BJ (cell line): ENCODE measurements around the gene NSFL1C. TPM values are rescaled to one million over a fixed set of nuclear protein-coding genes. Genes with fewer than 3 reads are reported as not detected.
A peak's percentile ranks its signal among the peaks of the same experiment; 100 is the strongest.

Source experiments
- CTCF ChIA-PET: fragments of 350-600 bp; formaldehyde crosslinking; extraction: SDS; loops from one replicate; lab custom pipeline; 2021; ENCODE audit warnings: antibody characterized with exemption, inconsistent platforms; lab: Yijun Ruan, JAX
- POLR2A ChIA-PET: fragments of 300-600 bp; sonication (Branson Sonifier 250); formaldehyde crosslinking; extraction: SDS; loops from one replicate; lab custom pipeline; 2021; ENCODE audit warnings: antibody characterized with exemption; lab: Charles Lee
- DNase-seq: peaks from one replicate; pipeline ENCODE4 v3.0.0-alpha.2; 2011; ENCODE audit warnings: low read depth
- H3K27me3 ChIP-seq: 2 replicates; pipeline ENCODE4 v1.6.0; 2011; ENCODE audit warnings: low read length; ENCODE audit not compliant: control insufficient read depth, insufficient read depth
- H3K36me3 ChIP-seq: 2 replicates; pipeline ENCODE4 v1.5.1; 2011; ENCODE audit warnings: low read length; ENCODE audit not compliant: control insufficient read depth, insufficient read depth
- H3K4me3 ChIP-seq: 2 replicates; pipeline ENCODE4 v1.5.1; 2011; ENCODE audit warnings: low read depth, mild to moderate bottlenecking, control low read depth, low read length
- CTCF ChIP-seq: IDR thresholded peaks from 2 replicates; pipeline ENCODE4 v1.5.1; 2011; ENCODE audit warnings: low read depth, mild to moderate bottlenecking, control low read depth, inconsistent platforms, low read length, moderate library complexity; ENCODE audit not compliant: insufficient read depth
- polyA plus RNA-seq: library from polyadenylated mRNA; depleted of rRNA; stranded (reverse); fragments of >200 nt; gene quantifications from 2 replicates; pipeline ENCODE4 v1.2.3, GENCODE V29; 2011

The NSFL1C gene
- polyA plus RNA-seq, 1 experiment: 27.7 TPM

GRCh38 chr20:1479831-1480595 lies 13.4 kb upstream of the NSFL1C start:
- H3K4me3 ChIP-seq: no peak overlapping the region
- no peaks in the 10 kb centered on the region for H3K27me3 ChIP-seq
- no peaks in the 10 kb centered on the region for H3K36me3 ChIP-seq
- CTCF ChIA-PET: interaction anchor here (1.2 to 2.6 kb wide), 2 partner anchors 12 to 24 kb away, joined by 3 to 14 read pairs; no protein-coding TSS in a partner anchor
- TF ChIP-seq CTCF: no peak
- no peak for DNase-seq
- POLR2A ChIA-PET: no interaction called here

- TF ChIP-seq CTCF: no peak
- H3K27me3 ChIP-seq: no peaks in the 10 kb centered on the region
- ChIA-PET CTCF (interaction anchor here (0.7 to 1.3 kb wide), 4 partner anchors 12 to 266 kb away, joined by 3 to 5 read pairs (median 4); partner anchors contain the start of gene NSFL1C), POLR2A (no interaction called here)
- H3K36me3 ChIP-seq: no peaks in the 10 kb centered on the region
- no peak overlapping the region for H3K4me3 ChIP-seq
- DNase-seq: peak; percentile 19
Measured at GRCh38 chr20:1478566-1478965, 11.9 kb upstream of the NSFL1C start.

GRCh38 chr20:1477896-1478490 lies 11.3 kb upstream of the NSFL1C start:
- CTCF ChIA-PET: interaction anchor here (0.7 to 1.3 kb wide), 4 partner anchors 11 to 265 kb away, joined by 3 to 5 read pairs (median 4); partner anchors contain the start of gene NSFL1C

GRCh38 chr20:1474817-1475603 lies 8.4 kb upstream of the NSFL1C start:
- ChIA-PET POLR2A (no interaction called here), CTCF (interaction anchor here (0.8 to 2.5 kb wide), 2 partner anchors 9 to 29 kb away, joined by 3 to 15 read pairs; no protein-coding TSS in a partner anchor)
- no peak for DNase-seq
- Histone ChIP-seq H3K27me3 (no peaks in the 10 kb centered on the region), H3K4me3 (no peak overlapping the region), H3K36me3 (no peaks in the 10 kb centered on the region)
- no peak for TF ChIP-seq CTCF

More at GRCh38 chr20:1477896-1478490, 11.3 kb upstream of the NSFL1C start:
- H3K27me3 ChIP-seq: no peaks in the 10 kb centered on the region
- no peak for DNase-seq
- no peak overlapping the region for H3K4me3 ChIP-seq
- H3K36me3 ChIP-seq: no peaks in the 10 kb centered on the region
- POLR2A ChIA-PET: no interaction called here
- TF ChIP-seq CTCF: no peak

GRCh38 chr20:1474325-1474724 lies 7.7 kb upstream of the NSFL1C start:
- H3K4me3 ChIP-seq: no peak overlapping the region
- CTCF ChIA-PET: interaction anchor here (0.9 to 2.5 kb wide), 3 partner anchors 29 to 161 kb away, joined by 3 to 15 read pairs (median 7); no protein-coding TSS in a partner anchor
- POLR2A ChIA-PET: no interaction called here
- DNase-seq: no peak
- no peak for TF ChIP-seq CTCF
- no peaks in the 10 kb centered on the region for H3K36me3 ChIP-seq
- H3K27me3 ChIP-seq: no peaks in the 10 kb centered on the region
